ENCODE results near the gene SLC25A30.
"Not testable (repeated sequence)": the region's sequence is repeated elsewhere in the genome, so short reads cannot be mapped to it uniquely, and the experiment has no call there.

SLC25A30 gene

DNA sequence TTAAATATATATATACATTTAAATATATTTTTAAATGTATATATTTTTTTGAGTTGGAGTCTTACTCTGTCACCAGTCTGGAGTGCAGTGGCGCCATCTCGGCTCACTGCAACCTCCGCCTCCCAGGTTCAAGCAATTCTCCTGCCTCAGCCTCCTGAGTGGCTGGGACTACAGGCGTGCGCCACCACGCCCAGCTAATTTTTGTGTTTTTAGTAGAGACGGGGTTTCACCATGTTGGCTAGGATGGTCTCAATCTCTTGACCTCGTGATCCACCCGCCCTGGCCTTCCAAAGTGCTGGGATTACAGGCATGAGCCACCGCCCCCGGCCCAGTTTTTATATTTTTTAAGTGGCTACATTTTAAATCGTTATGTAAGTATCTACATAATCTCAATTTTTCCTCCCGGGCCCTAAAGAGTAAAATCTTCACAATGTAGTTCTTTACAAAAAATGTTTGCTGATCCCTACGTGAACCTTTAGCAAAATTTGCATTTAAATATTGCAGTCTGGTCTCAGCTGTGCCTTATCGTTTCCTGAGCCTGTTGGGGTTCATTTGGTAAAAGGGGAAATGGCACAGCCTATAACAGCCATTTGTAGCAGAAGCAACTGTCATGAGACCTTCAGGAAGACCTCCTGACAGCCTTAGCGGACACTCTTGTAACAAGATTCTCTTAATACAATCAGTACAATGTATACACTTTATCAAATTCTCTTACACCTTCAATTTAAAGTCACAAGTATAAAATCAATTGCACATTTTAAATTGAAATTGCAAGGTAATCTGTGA is 8.1 kb upstream of the SLC25A30 start:
- DNase-seq: not testable (repeated sequence)

GRCh38 chr13:45422731-45423292 is 4.6 kb upstream of the SLC25A30 start:
- no peak for DNase-seq

DNA sequence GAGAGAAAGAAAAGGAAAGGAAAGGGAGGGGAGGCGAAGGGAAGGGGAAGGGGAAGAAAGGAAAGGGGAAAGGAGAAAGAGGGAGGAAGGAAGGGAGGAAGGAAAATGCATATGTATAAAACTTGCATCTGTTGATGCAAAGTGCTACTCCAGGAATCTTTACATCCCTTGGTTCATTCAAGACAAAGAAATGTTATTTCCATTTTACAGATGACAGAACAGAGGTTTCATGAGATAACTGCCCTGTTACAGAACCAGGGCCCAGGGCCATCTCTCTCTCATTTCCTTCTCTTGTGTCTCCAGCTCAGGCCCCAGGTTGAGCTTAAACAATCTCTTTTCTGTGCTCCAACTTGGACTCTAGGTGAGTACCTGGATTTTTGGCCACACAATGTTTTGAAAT is 1.8 kb upstream of the SLC25A30 start:
- DNase-seq: no peak

GRCh38 chr13:45419389-45419788 is 1.2 kb upstream of the SLC25A30 start:
- not testable (repeated sequence) for DNase-seq

DNA sequence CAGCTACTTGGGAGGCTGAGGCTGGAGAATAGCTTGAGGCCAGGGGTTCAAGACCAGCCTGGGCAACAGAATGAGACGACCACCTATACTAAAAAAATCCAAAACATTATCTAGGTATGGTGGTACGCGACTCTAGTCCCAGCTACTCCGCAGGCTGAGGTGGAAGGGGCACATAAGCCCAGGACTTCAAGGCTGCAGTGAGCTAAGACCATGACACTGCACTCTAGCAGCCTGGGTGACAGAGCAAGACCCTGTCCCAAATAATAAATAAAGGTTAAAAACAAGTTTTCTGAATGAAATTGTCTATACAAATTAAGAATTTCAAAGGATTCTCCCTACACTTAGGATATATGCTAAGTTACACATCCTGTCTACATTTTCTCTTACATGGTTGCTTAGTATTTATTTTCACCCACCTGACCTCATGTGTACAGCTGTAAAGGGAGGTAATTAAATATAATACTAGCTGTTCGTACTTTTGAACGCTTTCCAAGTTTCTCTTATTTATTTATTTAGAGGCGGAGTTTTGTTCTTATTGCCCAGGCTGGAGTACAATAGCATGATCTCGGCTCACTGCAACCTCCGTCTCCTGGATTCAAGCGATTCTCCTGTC is 1.6 kb downstream of the SLC25A30 start:
- DNase-seq: no peak

DNA sequence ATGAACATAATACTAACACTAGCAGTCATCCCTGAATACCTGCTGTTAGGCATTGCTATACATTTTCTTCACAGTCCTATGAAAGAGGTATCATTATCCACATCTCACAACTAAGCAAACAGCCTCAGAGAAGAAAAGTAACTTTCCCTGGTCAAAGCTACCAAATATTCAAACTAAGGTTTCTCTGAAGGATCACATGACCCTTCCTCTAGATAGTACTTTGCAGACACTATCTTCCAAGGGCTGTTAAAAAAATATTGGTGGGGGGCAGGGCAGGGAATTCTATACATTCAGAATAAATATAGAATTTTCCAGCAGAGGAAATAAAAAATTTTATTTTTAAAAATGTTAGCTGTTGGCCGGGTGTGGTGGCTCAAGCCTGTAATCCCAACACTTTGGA is 3.1 kb downstream of the SLC25A30 start:
- no peak for DNase-seq

GRCh38 chr13:45413826-45414307 is 4.3 kb downstream of the SLC25A30 start:
- DNase-seq: no peak

- no peak for DNase-seq
Measured at GRCh38 chr13:45412274-45413049, 5.7 kb downstream of the SLC25A30 start.

GRCh38 chr13:45411631-45412030 is 6.5 kb downstream of the SLC25A30 start:
- DNase-seq: no peak

GRCh38 chr13:45411221-45411620 is 7.0 kb downstream of the SLC25A30 start:
- DNase-seq: no peak

GRCh38 chr13:45410466-45410865 is 7.7 kb downstream of the SLC25A30 start:
- no peak for DNase-seq

DNA sequence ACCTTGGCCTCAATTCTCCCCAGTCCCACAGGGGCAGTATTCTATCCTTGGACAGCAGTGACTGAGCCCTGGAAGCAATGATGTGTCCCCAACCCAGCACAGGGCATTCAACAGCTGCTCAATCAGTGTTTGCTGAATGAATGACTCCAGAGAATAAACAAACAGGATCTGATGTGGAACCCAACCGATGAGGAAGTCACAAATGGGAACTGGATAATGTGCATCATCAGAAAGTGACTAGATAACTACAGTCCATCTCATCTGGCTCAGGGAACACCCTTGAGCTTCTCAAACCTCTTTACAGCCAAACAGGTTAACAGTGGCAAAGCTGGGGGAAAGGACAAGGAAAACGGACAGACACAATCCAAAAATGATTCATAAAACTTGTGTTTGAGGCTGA is 8.2 kb downstream of the SLC25A30 start:
- no peak for DNase-seq

GRCh38 chr13:45406421-45406820 is 11.8 kb downstream of the SLC25A30 start:
- DNase-seq: no peak

GRCh38 chr13:45403081-45403480 is 15.1 kb downstream of the SLC25A30 start:
- DNase-seq: no peak

- no peak for DNase-seq
Measured at GRCh38 chr13:45402641-45403040, 15.5 kb downstream of the SLC25A30 start.

- no peak for DNase-seq
Measured at GRCh38 chr13:45401314-45401713, 16.9 kb downstream of the SLC25A30 start.

GRCh38 chr13:45398877-45399276 is 19.3 kb downstream of the SLC25A30 start:
- no peak for DNase-seq

DNA sequence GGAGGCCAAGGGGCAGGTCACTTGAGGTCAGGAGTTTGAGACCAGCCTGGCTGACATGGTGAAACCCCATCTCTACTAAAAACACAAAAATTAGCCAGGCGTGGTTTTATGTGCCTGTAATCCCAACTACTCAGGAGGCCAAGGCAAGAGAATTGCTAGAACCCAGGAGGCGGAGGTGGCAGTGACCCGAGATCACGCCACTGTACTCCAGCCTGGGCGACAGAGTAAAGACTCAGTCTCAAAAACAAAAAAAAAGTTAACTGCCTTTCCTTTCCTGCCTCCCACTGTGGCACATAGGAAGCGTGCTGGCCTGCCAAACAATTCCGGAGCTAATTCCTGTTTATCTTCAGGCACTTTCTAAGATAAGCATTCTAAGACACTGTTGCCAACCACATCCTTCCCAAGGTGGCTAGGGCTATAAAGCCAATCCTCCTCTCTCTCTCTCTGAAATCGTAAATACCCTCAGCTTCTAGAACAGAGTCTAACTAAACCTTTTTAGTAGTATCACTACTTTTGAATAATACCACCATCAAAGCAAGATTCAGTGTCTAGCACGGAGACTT is 21.6 kb downstream of the SLC25A30 start:
- no peak for DNase-seq

DNA sequence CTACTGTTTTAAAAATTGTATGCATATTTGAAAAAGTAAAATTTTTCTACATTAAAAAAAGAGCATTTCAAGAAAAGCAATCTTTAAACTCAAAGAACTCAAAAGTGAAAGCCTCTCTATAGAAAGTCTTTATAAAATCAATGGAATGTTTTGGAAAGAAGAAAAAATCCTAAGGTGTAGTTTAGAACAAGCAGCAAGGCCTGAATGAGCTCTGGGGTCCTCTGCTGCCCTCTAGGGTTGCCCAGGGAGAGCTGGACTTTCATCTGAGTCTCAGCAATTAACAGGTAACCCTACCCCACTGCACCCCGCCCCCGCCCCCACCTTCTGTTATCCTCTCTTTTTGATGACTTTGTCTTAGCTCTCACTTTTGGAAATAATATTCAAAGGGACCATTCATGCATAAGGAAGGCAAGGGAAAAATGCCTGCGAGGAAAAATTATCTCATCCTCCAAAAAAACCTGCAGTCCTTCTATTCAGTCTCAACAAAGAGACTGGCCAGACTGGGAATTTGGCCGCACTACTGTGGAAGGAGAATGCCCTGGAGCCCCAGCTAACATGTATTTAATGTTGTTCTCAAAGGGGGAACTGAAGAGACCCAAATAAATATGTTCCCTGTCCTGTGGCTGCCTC is 24.1 kb downstream of the SLC25A30 start:
- DNase-seq: peak; percentile 66

DNA sequence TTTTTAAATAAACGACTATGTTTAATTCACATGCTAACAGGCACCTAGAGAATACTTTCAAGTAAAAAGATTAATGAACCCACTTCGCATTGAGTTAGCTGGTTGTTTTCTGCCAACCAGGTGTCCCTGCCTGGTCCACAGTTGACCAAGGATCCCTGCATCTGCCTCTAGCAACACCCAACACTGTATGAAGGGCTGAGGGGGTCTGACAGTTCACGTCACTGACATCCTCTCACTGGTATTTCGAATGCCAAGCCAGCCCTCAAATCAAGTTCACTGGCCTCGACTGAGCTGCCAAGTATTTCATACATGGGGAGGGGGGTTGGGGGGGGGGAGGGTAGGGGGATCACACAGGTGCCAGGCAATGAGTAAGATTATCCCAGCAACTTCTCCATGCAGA is 25.4 kb downstream of the SLC25A30 start:
- no peak for DNase-seq

- DNase-seq: no peak
Measured at GRCh38 chr13:45391926-45392325, 26.2 kb downstream of the SLC25A30 start.

DNA sequence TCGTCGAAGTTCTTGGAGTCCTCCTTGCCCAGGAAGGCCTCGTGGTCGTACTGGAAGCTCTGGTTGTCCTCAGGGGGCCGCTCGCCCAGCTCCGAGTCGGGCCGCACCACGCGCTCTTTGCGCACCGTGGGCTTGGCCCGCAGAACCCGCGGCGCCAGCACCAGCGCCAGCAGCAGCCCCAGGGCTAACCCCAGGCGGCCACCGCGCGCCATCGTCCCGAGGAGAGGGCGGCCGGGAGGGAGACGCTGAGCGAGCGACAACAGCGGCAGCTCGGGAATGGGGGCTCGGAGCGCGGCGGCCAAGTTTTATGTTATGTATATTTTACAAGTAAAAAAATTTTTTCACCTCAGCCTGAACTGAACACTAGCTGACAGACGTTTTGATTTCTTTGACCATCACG is 27.0 kb downstream of the SLC25A30 start:
- not testable (repeated sequence) for DNase-seq

- DNase-seq: not testable (repeated sequence)
Measured at GRCh38 chr13:45390348-45390747, 27.8 kb downstream of the SLC25A30 start.

Data from hematopoietic multipotent progenitor cell treated with erythropoietin and hydrocortisone succinate and interleukin-3 and kit ligand, for 8 days (in vitro differentiated cells).